SK-N-SH (cell line): ENCODE data around the gene STIM1.
"Not testable (repeated sequence)": the region's sequence is repeated elsewhere in the genome, so short reads cannot be mapped to it uniquely, and the experiment has no call there.

Experiments
- CTCF ChIP-seq: fragments of 200-600 bp; sonication (generic); IDR thresholded peaks from 2 replicates; pipeline ENCODE4 v1.6.1; 2017; ENCODE audit warnings: antibody characterized with exemption, mild to moderate bottlenecking, moderate library complexity
- EP300 ChIP-seq, 2 experiments: IDR thresholded peaks; 2 replicates each; pipeline versions ENCODE4 v1.4.0 to v1.6.1; 2012; ENCODE audit warnings: borderline replicate concordance in 1 of 2, low read depth in 1 of 2, low read length in 1 of 2
- GABPA ChIP-seq: IDR thresholded peaks from 2 replicates; pipeline ENCODE4 v1.4.0; 2012; ENCODE audit warnings: low read depth, mild to moderate bottlenecking
- GATA2 ChIP-seq: sonication (generic); formaldehyde crosslinking; IDR thresholded peaks from 2 replicates; pipeline ENCODE4 v1.5.0; 2020; ENCODE audit warnings: mild to moderate bottlenecking, missing genetic modification reagents
- NRF1 ChIP-seq: IDR thresholded peaks from 2 replicates; pipeline ENCODE4 v1.6.1; 2012; ENCODE audit warnings: low read depth, mild to moderate bottlenecking, low read length
- POLR2AphosphoS5 ChIP-seq: IDR thresholded peaks from 2 replicates; pipeline ENCODE4 v1.6.1; 2012; ENCODE audit warnings: low read depth, low read length
- RAD21 ChIP-seq: IDR thresholded peaks from 2 replicates; pipeline ENCODE4 v1.6.1; 2012; ENCODE audit warnings: mild to moderate bottlenecking, low read length
- RFX5 ChIP-seq: IDR thresholded peaks from 2 replicates; pipeline ENCODE4 v1.6.1; 2012; ENCODE audit warnings: mild to moderate bottlenecking, improper control_type of control experiment, low read length
- SMC3 ChIP-seq: IDR thresholded peaks from 2 replicates; pipeline ENCODE4 v1.6.1; 2012; ENCODE audit warnings: low read depth, low read length, improper control_type of control experiment
- TAF1 ChIP-seq: IDR thresholded peaks from 2 replicates; pipeline ENCODE4 v1.6.1; 2012; ENCODE audit warnings: low read depth, mild to moderate bottlenecking, low read length, moderate library complexity, borderline replicate concordance
- USF2 ChIP-seq: fragments of 150-350 bp; IDR thresholded peaks from 2 replicates; pipeline ENCODE4 v1.6.1; 2017; ENCODE audit warnings: antibody characterized with exemption, low read length, low read depth, borderline replicate concordance

- TF ChIP-seq RAD21; TAF1; CTCF; NRF1; RFX5; EP300 (IDR thresholded peaks at IDR 0.05; ENCODE audit: borderline replicate concordance in 1 of 2, low read depth in 1 of 2, low read length in 1 of 2); USF2; SMC3; POLR2AphosphoS5; GATA2 (CRISPR knock-in tag); GABPA: not testable (repeated sequence)
Measured at GRCh38 chr11:4130219-4130618, 274.8 kb downstream of the STIM1 start.
